Transverse colon (tissue), 4 donors: ENCODE measurements around the gene DCDC2C. TPM values are rescaled to one million over a fixed set of nuclear protein-coding genes. Genes with fewer than 3 reads are reported as not detected.

Source experiments
- DNase-seq: peaks from one replicate; pipeline ENCODE4 v3.0.0-alpha.2; 2019
- H3K27ac ChIP-seq, 4 donors: fragments of 200-600 bp; sonication (generic); 2 replicates each; pipeline ENCODE4 v1.5.1; 2016 to 2018; ENCODE audit warnings: inconsistent platforms in 4 of 4
- H3K27me3 ChIP-seq: fragments of 200-600 bp; sonication (generic); 2 replicates; pipeline ENCODE4 v1.5.1; 2017; ENCODE audit warnings: inconsistent platforms
- H3K36me3 ChIP-seq, 4 donors: fragments of 200-600 bp; sonication (generic); 2 replicates each; pipeline ENCODE4 v1.5.1; 2017 to 2019; ENCODE audit warnings: inconsistent platforms in 4 of 4
- H3K4me1 ChIP-seq, 4 donors: fragments of 200-600 bp; sonication (generic); 2 replicates each; pipeline ENCODE4 v1.5.1; 2017 to 2020; ENCODE audit warnings: inconsistent platforms in 4 of 4
- H3K4me3 ChIP-seq, 4 donors: fragments of 200-600 bp; sonication (generic); 1 replicate in 1 of 4; 2 replicates in 3 of 4; pipeline versions ENCODE4 v1.5.1 to v1.6.1; 2017 to 2019; ENCODE audit warnings: inconsistent platforms in 4 of 4
- H3K9me3 ChIP-seq, 2 donors: fragments of 200-600 bp; sonication (generic); 2 replicates each; pipeline ENCODE4 v1.5.1; 2017 to 2019; ENCODE audit warnings: inconsistent platforms in 2 of 2
- CTCF ChIP-seq, 5 experiments: fragments of 200-600 bp in 3 of 5; fragments of 450-650 bp in 2 of 5; sonication (generic) in 3 of 5; IDR thresholded peaks; 1 replicate in 2 of 5; 2 replicates in 3 of 5; pipeline ENCODE4 v1.5.1; 2016 to 2017; ENCODE audit warnings: antibody characterized with exemption in 5 of 5, inconsistent platforms in 3 of 5, mild to moderate bottlenecking in 2 of 5, moderate library complexity in 1 of 5
- EP300 ChIP-seq: sonication (generic); formaldehyde crosslinking; IDR thresholded peaks from one replicate; pipeline ENCODE4 v1.6.1; 2017; ENCODE audit warnings: antibody characterized with exemption, low read depth
- POLR2A ChIP-seq: fragments of 450-650 bp; IDR thresholded peaks from one replicate; pipeline ENCODE4 v1.6.1; 2016; ENCODE audit warnings: antibody characterized with exemption, mild to moderate bottlenecking, moderate library complexity
- POLR2AphosphoS5 ChIP-seq, 3 donors: sonication (generic); formaldehyde crosslinking; IDR thresholded peaks; one replicate each; pipeline ENCODE4 v1.6.1; 2016; ENCODE audit warnings: antibody characterized with exemption in 3 of 3
- WGBS, 2 donors: methylation state at CpG; one replicate each; pipeline ENCODE4 v1.1.5; 2018; ENCODE audit warnings: low coverage in 1 of 2; 5-methylcytosine and 5-hydroxymethylcytosine counted together
- in situ Hi-C, 4 donors: fragments of 200-750 bp; cut with MboI; loops; one replicate each; pipeline versions ENCODE4 v1.15.0 to v1.15.1; 2017; ENCODE audit warnings: low sequenced_read_pairs in 3 of 4, low pct_ligation_motif_present in 1 of 4, low pct_unique_long_range_greater_than_20kb in 1 of 4
- intact Hi-C: fragments of 100-400 bp; cut with DNase I; formaldehyde crosslinking; loops from one replicate; pipeline ENCODE4 v1.15.1; 2023; ENCODE audit warnings: low total_unique reads
- total RNA-seq, 4 donors: library from RNA; depleted of rRNA; stranded (reverse); fragments of >200 nt; gene quantifications; one replicate each; pipeline ENCODE4 v1.1.0, GENCODE V29; 2016

Gene DCDC2C
- total RNA-seq, 4 donors from 2014 or later: not detected

- Histone ChIP-seq H3K36me3 (no peaks in the 10 kb centered on the region), H3K27me3 (no peaks in the 10 kb centered on the region), H3K4me1 (no peaks in the 10 kb centered on the region), H3K9me3 (no peaks in the 10 kb centered on the region), H3K4me3 (no peak overlapping the region), H3K27ac (no peak overlapping the region)
- WGBS, 2 donors: 90 to 92% methylated on average over 3 to 5 of the region's 5 CpGs
- no peak for DNase-seq
- in situ Hi-C loops: no loop called here
- no peak for TF ChIP-seq POLR2AphosphoS5 (IDR thresholded peaks at IDR 0.05)
- no peak for TF ChIP-seq EP300
- no peak for TF ChIP-seq POLR2A
- no peak for TF ChIP-seq CTCF (IDR thresholded peaks at IDR 0.05)
- intact Hi-C loops: no loop called here
Measured at GRCh38 chr2:3761272-3761671, 57.9 kb downstream of the DCDC2C start.

DNA sequence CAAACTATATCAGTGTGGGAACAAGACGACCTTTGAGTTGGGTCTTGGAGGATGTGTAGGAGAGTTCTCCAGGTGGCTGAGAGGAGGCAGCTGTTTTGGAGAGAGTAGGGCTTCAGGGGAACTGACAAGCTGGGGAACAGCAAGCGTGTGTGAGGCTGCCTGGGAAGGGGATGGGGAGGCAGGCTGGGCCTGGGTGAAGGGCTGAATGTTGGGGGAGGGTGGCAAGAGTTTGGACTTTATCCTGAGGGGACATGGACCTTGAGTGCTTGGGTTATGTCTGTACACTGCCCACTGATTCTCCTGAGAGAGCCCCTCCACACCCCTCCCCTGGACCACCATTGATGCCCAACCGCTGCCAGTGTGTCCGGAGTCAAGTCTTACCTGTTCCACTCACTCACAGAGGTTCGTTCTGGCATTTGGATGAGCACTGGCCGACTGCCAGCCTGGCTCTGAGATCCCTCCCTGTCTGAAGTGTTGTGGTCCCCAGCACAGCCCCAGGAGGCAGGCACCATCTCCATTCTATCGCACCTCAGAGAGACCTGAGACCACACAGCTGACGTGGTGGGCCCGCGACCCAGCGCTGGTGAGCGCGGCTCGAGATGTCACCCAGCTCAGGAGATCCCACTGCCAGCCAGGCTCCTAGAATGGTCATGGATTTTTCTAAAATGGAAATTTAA, 59.5 kb downstream of the DCDC2C start:
- Histone ChIP-seq H3K9me3 (no peaks in the 10 kb centered on the region), H3K4me3 (no peak overlapping the region), H3K4me1 (no peaks in the 10 kb centered on the region), H3K27ac (no peak overlapping the region), H3K27me3 (no peaks in the 10 kb centered on the region), H3K36me3 (no peaks in the 10 kb centered on the region)
- intact Hi-C loops: no loop called here
- TF ChIP-seq POLR2AphosphoS5 (IDR thresholded peaks at IDR 0.05) (no peak), CTCF (IDR thresholded peaks at IDR 0.05) (no peak), POLR2A (no peak), EP300 (no peak)
- in situ Hi-C loops: no loop called here
- no peak for DNase-seq
- WGBS, 2 donors: 86 to 95% methylated on average over 3 to 14 of the region's 14 CpGs

- WGBS, 2 donors: 88 to 94% methylated on average over 5 to 14 of the region's 14 CpGs
Measured at GRCh38 chr2:3766824-3767223, 63.4 kb downstream of the DCDC2C start.

More at GRCh38 chr2:3766824-3767223, 63.4 kb downstream of the DCDC2C start:
- in situ Hi-C loops (no loop called here), intact Hi-C loops (no loop called here)
- Histone ChIP-seq H3K27ac (no peak overlapping the region), H3K9me3 (no peaks in the 10 kb centered on the region), H3K4me3 (no peak overlapping the region), H3K27me3 (no peaks in the 10 kb centered on the region), H3K4me1 (no peaks in the 10 kb centered on the region), H3K36me3 (no peaks in the 10 kb centered on the region)
- TF ChIP-seq POLR2AphosphoS5 (IDR thresholded peaks at IDR 0.05) (no peak), EP300 (no peak), POLR2A (no peak), CTCF (IDR thresholded peaks at IDR 0.05) (no peak)
- no peak for DNase-seq
